ENCODE data around the gene SLC35F3.

- no peak for TF ChIP-seq POLR2A (IDR thresholded peaks at IDR 0.05)
- no peak for TF ChIP-seq CTCF (IDR thresholded peaks at IDR 0.05)
Observed at GRCh38 chr1:234261545-234261944, 357.1 kb downstream of the SLC35F3 start.

Data from ovary (tissue), 3 donors.